Trophoblast cell (in vitro differentiated cells and primary cell): Measurements from ENCODE around the gene MTSS2.

ENCODE experiments used
- DNase-seq, 2 donors: peaks; one replicate each; pipeline ENCODE4 v3.0.0-alpha.2; 2016
- H2AFZ ChIP-seq: 2 replicates; pipeline ENCODE4 v1.6.1; 2013; ENCODE audit warnings: low read length, moderate library complexity, mild to moderate bottlenecking; ENCODE audit not compliant: insufficient read depth, poor library complexity
- H2AK5ac ChIP-seq: 2 replicates; pipeline ENCODE4 v1.6.1; 2013; ENCODE audit warnings: mild to moderate bottlenecking, low read length
- H2BK120ac ChIP-seq: 2 replicates; pipeline ENCODE4 v1.6.1; 2013; ENCODE audit warnings: low read length, mild to moderate bottlenecking, moderate library complexity; ENCODE audit not compliant: insufficient read depth, poor library complexity
- H2BK12ac ChIP-seq: 2 replicates; pipeline ENCODE4 v1.6.1; 2013; ENCODE audit warnings: mild to moderate bottlenecking, low read length, moderate library complexity
- H2BK5ac ChIP-seq: 2 replicates; pipeline ENCODE4 v1.6.1; 2013; ENCODE audit warnings: low read length, low read depth, moderate library complexity, mild to moderate bottlenecking; ENCODE audit not compliant: poor library complexity
- H3K14ac ChIP-seq: 2 replicates; pipeline ENCODE4 v1.6.1; 2013; ENCODE audit warnings: mild to moderate bottlenecking, low read length
- H3K18ac ChIP-seq: 2 replicates; pipeline ENCODE4 v1.6.1; 2013; ENCODE audit warnings: mild to moderate bottlenecking, low read length
- H3K23ac ChIP-seq: 2 replicates; pipeline ENCODE4 v1.6.1; 2013; ENCODE audit warnings: low read length
- H3K27ac ChIP-seq: 2 replicates; pipeline ENCODE4 v1.5.1; 2013; ENCODE audit warnings: low read depth, mild to moderate bottlenecking, inconsistent platforms, low read length, moderate library complexity
- H3K27me3 ChIP-seq: 2 replicates; pipeline ENCODE4 v1.6.1; 2013; ENCODE audit warnings: inconsistent platforms, mild to moderate bottlenecking, low read length, moderate library complexity; ENCODE audit not compliant: insufficient read depth
- H3K36me3 ChIP-seq, 2 experiments: 1 replicate in 1 of 2; 2 replicates in 1 of 2; pipeline ENCODE4 v1.6.1; 2013; ENCODE audit warnings: low read length in 2 of 2, mild to moderate bottlenecking in 2 of 2, moderate library complexity in 1 of 2; ENCODE audit not compliant: insufficient read depth in 2 of 2, control insufficient read depth in 1 of 2
- H3K4ac ChIP-seq: 2 replicates; pipeline ENCODE4 v1.6.1; 2013; ENCODE audit warnings: low read depth, mild to moderate bottlenecking, low read length, moderate library complexity
- H3K4me1 ChIP-seq, 2 experiments: 1 replicate in 1 of 2; 2 replicates in 1 of 2; pipeline ENCODE4 v1.6.1; 2013; ENCODE audit warnings: low read length in 2 of 2, mild to moderate bottlenecking in 2 of 2, moderate library complexity in 1 of 2; ENCODE audit not compliant: insufficient read depth in 2 of 2, control insufficient read depth in 1 of 2
- H3K4me2 ChIP-seq: 2 replicates; pipeline ENCODE4 v1.6.1; 2013; ENCODE audit warnings: inconsistent platforms, mild to moderate bottlenecking, low read length, moderate library complexity
- H3K4me3 ChIP-seq: 2 replicates; pipeline ENCODE4 v1.5.1; 2013; ENCODE audit warnings: mild to moderate bottlenecking, low read depth, low read length, inconsistent platforms
- H3K79me1 ChIP-seq: one replicate; pipeline ENCODE4 v1.6.1; 2013; ENCODE audit warnings: low read length
- H3K79me2 ChIP-seq: 2 replicates; pipeline ENCODE4 v1.6.1; 2013; ENCODE audit warnings: low read length, mild to moderate bottlenecking; ENCODE audit not compliant: control insufficient read depth, insufficient read depth, poor library complexity
- H3K9ac ChIP-seq: 2 replicates; pipeline ENCODE4 v1.6.1; 2013; ENCODE audit warnings: mild to moderate bottlenecking, low read length
- H3K9me3 ChIP-seq: 2 replicates; pipeline ENCODE4 v1.6.1; 2013; ENCODE audit warnings: low read depth, mild to moderate bottlenecking, control low read depth, inconsistent platforms, low read length; ENCODE audit not compliant: insufficient read depth
- H4K12ac ChIP-seq: 2 replicates; pipeline ENCODE4 v1.6.1; 2013; ENCODE audit warnings: low read depth, mild to moderate bottlenecking, low read length, moderate library complexity
- H4K8ac ChIP-seq: 2 replicates; pipeline ENCODE4 v1.6.1; 2013; ENCODE audit warnings: low read depth, mild to moderate bottlenecking, low read length, moderate library complexity
- H4K91ac ChIP-seq: one replicate; pipeline ENCODE4 v1.6.1; 2013; ENCODE audit warnings: low read depth, mild to moderate bottlenecking, low read length, moderate library complexity
- WGBS: extraction: QIAGEN DNeasy Blood & Tissue Kit; methylation state at CpG from one replicate; pipeline ENCODE4 v1.1.7; 2013; ENCODE audit warnings: missing lambda C conversion rate; ENCODE audit not compliant: insufficient read length, insufficient coverage; ENCODE audit errors: extremely low coverage; 5-methylcytosine and 5-hydroxymethylcytosine counted together

MTSS2 gene

GRCh38 chr16:70710422-70711210, 24.8 kb upstream of the MTSS2 start:
- H3K18ac ChIP-seq = peak overlapping the region; percentile 35
- DNase-seq = no peak
- peak overlapping the region; percentile 21 for H3K4ac ChIP-seq
- H2BK12ac ChIP-seq = peak overlapping the region; percentile 7
- H2AFZ ChIP-seq = no peak overlapping the region
- no peak overlapping the region for H3K23ac ChIP-seq
- H2BK120ac ChIP-seq = peak overlapping the region; percentile 1
- H3K79me1 ChIP-seq = peaks cover 27% of the 10 kb centered on the region
- H3K36me3 ChIP-seq = no peaks in the 10 kb centered on the region
- H3K4me3 ChIP-seq = no peak overlapping the region
- WGBS = no CpG with 5 or more reads among the region's 31 CpGs
- peak overlapping the region; percentile 53 for H3K14ac ChIP-seq
- no peak overlapping the region for H3K4me2 ChIP-seq
- peaks cover 4% of the 10 kb centered on the region for H3K79me2 ChIP-seq
- H4K8ac ChIP-seq = peak overlapping the region; percentile 20
- H3K4me1 ChIP-seq = peaks cover 50 to 55% of the 10 kb centered on the region in 2 experiments
- H4K91ac ChIP-seq = peak overlapping the region; percentile 91
- H2AK5ac ChIP-seq = peak overlapping the region; percentile 11
- no peak overlapping the region for H2BK5ac ChIP-seq
- no peak overlapping the region for H3K9ac ChIP-seq
- no peak overlapping the region for H4K12ac ChIP-seq
- H3K9me3 ChIP-seq = no peaks in the 10 kb centered on the region
- H3K27me3 ChIP-seq = no peaks in the 10 kb centered on the region
- H3K27ac ChIP-seq = no peak overlapping the region

GRCh38 chr16:70709942-70710341, 24.1 kb upstream of the MTSS2 start:
- Histone ChIP-seq H3K9me3 (no peaks in the 10 kb centered on the region), H3K36me3 (no peaks in the 10 kb centered on the region), H2BK12ac (peak overlapping the region; percentile 7), H2BK5ac (no peak overlapping the region), H3K79me1 (peaks cover 20% of the 10 kb centered on the region), H4K8ac (no peak overlapping the region), H3K27ac (no peak overlapping the region), H2AK5ac (peak overlapping the region; percentile 3), H2BK120ac (peak overlapping the region; percentile 2), H3K4ac (peak overlapping the region; percentile 21), H3K4me1 (peaks cover 44 to 49% of the 10 kb centered on the region in 2 experiments), H4K12ac (no peak overlapping the region), H3K14ac (peak overlapping the region; percentile 18), H3K27me3 (no peaks in the 10 kb centered on the region), H3K4me2 (no peak overlapping the region), H4K91ac (peak overlapping the region; percentile 91), H3K23ac (no peak overlapping the region), H3K4me3 (no peak overlapping the region), H3K79me2 (peaks cover 4% of the 10 kb centered on the region), H3K18ac (peak overlapping the region; percentile 27), H2AFZ (no peak overlapping the region), H3K9ac (no peak overlapping the region)
- DNase-seq = no peak
- WGBS = no CpG with 5 or more reads among the region's 7 CpGs

GRCh38 chr16:70709457-70709856, 23.6 kb upstream of the MTSS2 start:
- Histone ChIP-seq H3K79me2 (peaks cover under 1% of the 10 kb centered on the region), H3K4ac (no peak overlapping the region), H3K14ac (no peak overlapping the region), H4K8ac (no peak overlapping the region), H3K36me3 (no peaks in the 10 kb centered on the region), H2BK12ac (peak overlapping the region; percentile 7), H3K4me1 (peaks cover 39 to 44% of the 10 kb centered on the region in 2 experiments), H3K23ac (no peak overlapping the region), H2AK5ac (no peak overlapping the region), H3K27ac (no peak overlapping the region), H3K9ac (no peak overlapping the region), H3K79me1 (peaks cover 17% of the 10 kb centered on the region), H3K4me3 (no peak overlapping the region), H4K91ac (peak overlapping the region; percentile 38), H2BK5ac (no peak overlapping the region), H3K18ac (no peak overlapping the region), H3K9me3 (no peaks in the 10 kb centered on the region), H3K27me3 (no peaks in the 10 kb centered on the region), H2BK120ac (peak overlapping the region; percentile 2), H2AFZ (no peak overlapping the region), H3K4me2 (no peak overlapping the region), H4K12ac (no peak overlapping the region)
- no peak for DNase-seq
- no CpG with 5 or more reads among the region's 5 CpGs for WGBS

GRCh38 chr16:70708366-70709246, 22.8 kb upstream of the MTSS2 start:
- Histone ChIP-seq H4K91ac (peak overlapping the region; percentile 39), H3K14ac (no peak overlapping the region), H4K12ac (no peak overlapping the region), H2BK5ac (no peak overlapping the region), H2AK5ac (peak overlapping the region; percentile 31), H3K79me2 (no peaks in the 10 kb centered on the region), H4K8ac (no peak overlapping the region), H3K27me3 (no peaks in the 10 kb centered on the region), H3K23ac (no peak overlapping the region), H3K79me1 (peaks cover 12% of the 10 kb centered on the region), H3K4me2 (no peak overlapping the region), H3K9ac (no peak overlapping the region), H3K4me1 (peaks cover 36 to 45% of the 10 kb centered on the region in 2 experiments), H3K4me3 (no peak overlapping the region), H2BK120ac (no peak overlapping the region), H2BK12ac (peak overlapping the region; percentile 31), H3K9me3 (no peaks in the 10 kb centered on the region), H2AFZ (no peak overlapping the region), H3K4ac (no peak overlapping the region), H3K18ac (no peak overlapping the region), H3K27ac (no peak overlapping the region), H3K36me3 (no peaks in the 10 kb centered on the region)
- DNase-seq = no peak
- no CpG with 5 or more reads among the region's 20 CpGs for WGBS
